ENCODE results near the gene MACROD2. TPM values are rescaled to one million over a fixed set of nuclear protein-coding genes. Genes with fewer than 3 reads are reported as not detected.

MACROD2 gene
- total RNA-seq, 1 donor from 2014 or later: 78.2 TPM

DNA sequence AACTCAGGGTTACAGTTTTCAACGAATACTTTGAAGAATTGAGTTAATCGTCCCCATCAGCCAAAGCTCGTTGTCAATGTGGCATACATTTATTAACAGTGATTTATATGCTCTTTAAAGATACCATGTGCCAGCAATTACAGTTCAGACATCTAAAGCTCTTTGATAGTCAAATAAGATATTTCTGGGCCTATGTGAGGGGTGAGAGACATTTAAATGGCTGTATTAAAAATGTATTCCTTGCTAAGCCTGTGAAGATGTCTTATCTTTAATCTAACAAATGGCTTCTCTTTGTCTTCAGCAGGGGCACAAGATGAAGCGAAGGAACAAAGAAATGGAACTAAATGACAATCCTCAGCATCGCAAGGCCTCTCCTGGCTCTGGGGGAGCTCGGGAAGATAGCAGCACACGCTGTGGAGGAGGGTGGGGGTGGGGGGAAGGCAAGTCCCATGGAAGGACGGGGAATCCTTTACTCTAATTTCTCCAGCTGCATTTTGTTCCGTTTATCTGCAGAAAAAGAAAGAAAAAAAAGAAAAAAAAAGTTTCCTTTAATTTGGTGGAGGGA is 2054.3 kb downstream of the MACROD2 start:
- no peaks in the 10 kb centered on the region for H3K4me1 ChIP-seq
- H3K9me3 ChIP-seq: no peaks in the 10 kb centered on the region
- TF ChIP-seq, protein P1, sequence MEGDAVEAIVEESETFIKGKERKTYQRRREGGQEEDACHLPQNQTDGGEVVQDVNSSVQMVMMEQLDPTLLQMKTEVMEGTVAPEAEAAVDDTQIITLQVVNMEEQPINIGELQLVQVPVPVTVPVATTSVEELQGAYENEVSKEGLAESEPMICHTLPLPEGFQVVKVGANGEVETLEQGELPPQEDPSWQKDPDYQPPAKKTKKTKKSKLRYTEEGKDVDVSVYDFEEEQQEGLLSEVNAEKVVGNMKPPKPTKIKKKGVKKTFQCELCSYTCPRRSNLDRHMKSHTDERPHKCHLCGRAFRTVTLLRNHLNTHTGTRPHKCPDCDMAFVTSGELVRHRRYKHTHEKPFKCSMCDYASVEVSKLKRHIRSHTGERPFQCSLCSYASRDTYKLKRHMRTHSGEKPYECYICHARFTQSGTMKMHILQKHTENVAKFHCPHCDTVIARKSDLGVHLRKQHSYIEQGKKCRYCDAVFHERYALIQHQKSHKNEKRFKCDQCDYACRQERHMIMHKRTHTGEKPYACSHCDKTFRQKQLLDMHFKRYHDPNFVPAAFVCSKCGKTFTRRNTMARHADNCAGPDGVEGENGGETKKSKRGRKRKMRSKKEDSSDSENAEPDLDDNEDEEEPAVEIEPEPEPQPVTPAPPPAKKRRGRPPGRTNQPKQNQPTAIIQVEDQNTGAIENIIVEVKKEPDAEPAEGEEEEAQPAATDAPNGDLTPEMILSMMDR (IDR thresholded peaks at IDR 0.05): no peak
- H3K4me3 ChIP-seq: no peak overlapping the region
- DNase-seq (no peak), ATAC-seq (no peak)
- intact Hi-C loops (cut with DNase I): no loop called here
- H3K36me3 ChIP-seq: no peaks in the 10 kb centered on the region
- no peaks in the 10 kb centered on the region for H3K27me3 ChIP-seq
- no peak overlapping the region for H3K27ac ChIP-seq

DNA sequence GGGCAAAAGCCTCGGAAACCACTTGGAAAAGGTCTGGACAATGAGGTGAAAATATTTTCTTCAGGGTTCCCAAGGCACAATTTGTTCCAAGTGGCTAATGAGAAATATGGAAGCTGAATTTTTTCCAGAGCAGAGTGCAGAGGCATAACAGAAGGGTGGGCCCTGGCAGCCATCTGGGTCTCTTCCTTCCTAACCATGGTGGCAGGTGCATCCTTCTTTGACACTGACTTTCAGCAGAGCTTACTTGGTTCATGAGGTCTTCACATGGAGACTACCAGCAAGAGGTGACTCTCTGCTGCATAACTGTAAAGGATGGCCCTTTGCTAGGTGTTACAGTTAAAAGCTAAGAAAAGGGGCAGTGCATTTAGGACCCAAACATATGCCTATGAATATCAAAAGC is 2055.1 kb downstream of the MACROD2 start:
- TF ChIP-seq, protein P1 (IDR thresholded peaks at IDR 0.05): no peak
- Histone ChIP-seq H3K27me3 (no peaks in the 10 kb centered on the region), H3K36me3 (no peaks in the 10 kb centered on the region), H3K27ac (no peak overlapping the region), H3K9me3 (no peaks in the 10 kb centered on the region), H3K4me3 (no peak overlapping the region), H3K4me1 (no peaks in the 10 kb centered on the region)
- DNase-seq (no peak), ATAC-seq (no peak)
- intact Hi-C loops (cut with DNase I): no loop called here

DNA sequence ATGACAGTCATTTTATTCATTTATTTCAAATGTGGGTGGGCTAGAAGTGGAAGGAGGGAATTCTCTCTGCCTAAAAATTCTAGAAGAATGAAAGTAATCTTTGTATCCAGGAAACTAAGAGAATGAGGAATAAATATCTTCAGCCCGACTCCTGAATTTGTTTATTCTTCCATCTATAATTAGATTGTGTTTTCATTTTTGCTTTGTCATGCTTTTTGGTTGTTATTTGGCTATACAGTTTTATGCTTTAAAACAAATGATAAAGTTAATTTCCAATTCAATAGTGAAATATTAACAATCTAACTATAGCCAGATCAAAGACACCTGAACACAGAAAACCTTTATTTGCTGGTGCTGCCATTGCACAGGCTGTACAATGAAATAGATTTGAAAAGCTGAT is 2056.7 kb downstream of the MACROD2 start:
- no peaks in the 10 kb centered on the region for H3K27me3 ChIP-seq
- intact Hi-C loops (cut with DNase I): no loop called here
- no peak overlapping the region for H3K4me3 ChIP-seq
- no peak overlapping the region for H3K27ac ChIP-seq
- DNase-seq (no peak), ATAC-seq (no peak)
- TF ChIP-seq, protein P1 (IDR thresholded peaks at IDR 0.05): no peak
- no peaks in the 10 kb centered on the region for H3K9me3 ChIP-seq
- H3K36me3 ChIP-seq: no peaks in the 10 kb centered on the region
- H3K4me1 ChIP-seq: no peaks in the 10 kb centered on the region

DNA sequence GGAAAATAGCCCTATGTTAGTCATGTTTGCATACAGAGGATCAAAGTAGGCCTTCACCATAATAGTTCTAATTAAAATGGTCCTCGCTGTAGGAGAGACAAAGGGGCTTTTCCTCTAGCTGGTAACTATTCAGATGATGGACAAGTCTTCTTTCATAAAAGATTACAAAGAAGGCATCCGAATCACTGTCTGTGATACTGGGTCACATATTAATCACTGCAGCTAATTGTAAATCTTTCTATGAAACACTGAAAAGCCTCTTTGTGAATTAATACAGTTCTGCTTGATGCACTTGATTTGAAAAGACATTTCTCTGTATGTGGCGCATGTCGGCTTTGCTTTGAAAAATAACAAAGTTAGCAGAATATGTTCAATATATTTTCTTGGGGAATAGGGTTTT is 2057.1 kb downstream of the MACROD2 start:
- intact Hi-C loops (cut with DNase I): no loop called here
- TF ChIP-seq, protein P1 (IDR thresholded peaks at IDR 0.05): no peak
- Histone ChIP-seq H3K4me1 (no peaks in the 10 kb centered on the region), H3K27ac (no peak overlapping the region), H3K27me3 (no peaks in the 10 kb centered on the region), H3K9me3 (no peaks in the 10 kb centered on the region), H3K4me3 (no peak overlapping the region), H3K36me3 (no peaks in the 10 kb centered on the region)
- no peak for DNase-seq
- ATAC-seq: no peak

DNA sequence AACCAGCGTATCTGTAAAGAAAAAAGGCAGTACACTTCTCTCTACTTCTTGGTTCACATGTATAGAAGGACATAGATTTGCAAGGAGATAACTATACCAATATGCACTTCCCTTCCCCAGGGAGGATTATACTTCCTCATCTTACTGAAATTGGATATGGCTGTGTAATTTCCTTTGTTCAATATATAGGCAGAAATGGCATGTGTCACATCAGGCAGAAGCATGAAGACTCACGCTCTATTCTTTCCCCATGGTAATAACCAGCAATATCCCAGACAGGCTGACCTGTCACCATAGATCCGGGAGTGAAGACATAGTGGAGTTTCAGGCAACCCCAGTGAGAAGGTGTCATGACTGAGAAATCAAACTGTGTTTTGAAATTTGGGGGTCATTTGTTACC is 2059.7 kb downstream of the MACROD2 start:
- no peaks in the 10 kb centered on the region for H3K27me3 ChIP-seq
- intact Hi-C loops (cut with DNase I): no loop called here
- no peak overlapping the region for H3K4me3 ChIP-seq
- DNase-seq: no peak
- TF ChIP-seq, protein P1 (IDR thresholded peaks at IDR 0.05): no peak
- no peak for ATAC-seq
- no peaks in the 10 kb centered on the region for H3K4me1 ChIP-seq
- no peaks in the 10 kb centered on the region for H3K36me3 ChIP-seq
- no peak overlapping the region for H3K27ac ChIP-seq
- no peaks in the 10 kb centered on the region for H3K9me3 ChIP-seq

DNA sequence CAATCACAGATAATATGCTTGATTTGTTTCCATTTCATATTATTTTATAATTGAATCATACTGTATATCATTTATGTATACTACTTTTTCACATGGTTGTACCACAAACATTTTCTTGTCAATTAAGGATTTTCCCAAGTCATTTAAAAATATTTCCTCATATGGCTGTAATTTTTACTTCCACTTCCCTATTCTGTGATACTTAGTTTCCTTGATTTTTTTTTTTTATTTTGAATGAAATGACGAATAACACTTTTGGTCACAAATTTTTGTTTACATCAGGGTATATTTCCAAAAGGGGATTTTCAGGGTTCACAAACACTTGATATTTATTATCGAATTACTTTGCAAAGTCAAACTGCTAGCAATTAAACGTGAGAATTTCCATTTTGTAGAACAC is 2062.3 kb downstream of the MACROD2 start:
- Histone ChIP-seq H3K9me3 (no peaks in the 10 kb centered on the region), H3K4me3 (no peak overlapping the region), H3K27me3 (no peaks in the 10 kb centered on the region), H3K27ac (no peak overlapping the region), H3K36me3 (no peaks in the 10 kb centered on the region), H3K4me1 (no peaks in the 10 kb centered on the region)
- ATAC-seq (no peak), DNase-seq (no peak)
- intact Hi-C loops (cut with DNase I): no loop called here
- TF ChIP-seq, protein P1 (IDR thresholded peaks at IDR 0.05): no peak

All from upper lobe of right lung (tissue), 1 donor.